Upper lobe of left lung (tissue), 4 donors: ENCODE data around the gene DNAH1.

Source experiments
- CTCF ChIP-seq, 6 experiments: fragments of 450-650 bp in 4 of 6; fragments of 200-600 bp in 2 of 6; sonication (generic) in 2 of 6; IDR thresholded peaks; one replicate each; pipeline ENCODE4 v1.5.1; 2016 to 2019; ENCODE audit warnings: antibody characterized with exemption in 6 of 6
- POLR2A ChIP-seq, 4 donors: fragments of 450-650 bp; IDR thresholded peaks; one replicate each; pipeline ENCODE4 v1.5.1; 2016 to 2017; ENCODE audit warnings: antibody characterized with exemption in 4 of 4, mild to moderate bottlenecking in 2 of 4
- POLR2AphosphoS5 ChIP-seq, 2 donors: sonication (generic); formaldehyde crosslinking; IDR thresholded peaks; one replicate each; pipeline ENCODE4 v1.5.1; 2017; ENCODE audit warnings: antibody characterized with exemption in 2 of 2

GRCh38 chr3:52331906-52332305 is 15.8 kb downstream of the DNAH1 start:
- TF ChIP-seq CTCF (IDR thresholded peaks at IDR 0.05) (no peak), POLR2A (IDR thresholded peaks at IDR 0.05) (no peak), POLR2AphosphoS5 (IDR thresholded peaks at IDR 0.05) (no peak)
